ENCODE measurements around the gene HOXC9. TPM values are rescaled to one million over a fixed set of nuclear protein-coding genes. Genes with fewer than 3 reads are reported as not detected.

The HOXC9 gene
- total RNA-seq, 1 experiment from 2014 or later, result not detected

- H3K27ac Mint-ChIP-seq, result no peak overlapping the region
- Histone ChIP-seq H4K91ac (ENCODE audit: insufficient read length, low read depth, low read length) (no peak overlapping the region), H3K18ac (ENCODE audit: insufficient read length, low read depth, low read length) (no peak overlapping the region), H3T11ph (ENCODE audit: low read length) (no peak overlapping the region), H3K14ac (ENCODE audit: insufficient read depth, low read length) (no peak overlapping the region), H3K4me2 (ENCODE audit: insufficient read depth, insufficient read length, low read length) (no peak overlapping the region), H3K9ac (ENCODE audit: extremely low read depth, insufficient read length, low read length) (no peak overlapping the region), H3K27me3 (ENCODE audit: insufficient read depth, low read length) (peaks cover 91% of the 10 kb centered on the region), H4K20me1 (ENCODE audit: control insufficient read depth, insufficient read depth, insufficient read length) (no peaks in the 10 kb centered on the region), H3K56ac (ENCODE audit: insufficient read length, low read depth, low read length) (no peak overlapping the region), H4K8ac (replicated peaks; ENCODE audit: insufficient read length, low read depth, low read length) (no peak overlapping the region), H2BK15ac (ENCODE audit: low read depth, low read length) (no peak overlapping the region), H3K4me1 (ENCODE audit: insufficient read depth, low read length) (no peaks in the 10 kb centered on the region), H2BK120ac (ENCODE audit: low read depth, low read length, poor library complexity, severe bottlenecking) (no peak overlapping the region), H3K27ac (ENCODE audit: insufficient read length, low read depth, low read length) (no peak overlapping the region), H3K79me1 (ENCODE audit: insufficient read depth, low read depth, low read length, poor library complexity, severe bottlenecking) (no peaks in the 10 kb centered on the region), H3K4ac (ENCODE audit: low read depth, low read length) (no peak overlapping the region), H3K23me2 (ENCODE audit: insufficient read length, low read depth, low read length, poor library complexity, severe bottlenecking) (peaks cover 10% of the 10 kb centered on the region), H3K9me3 (ENCODE audit: control insufficient read depth, low read depth, low read length) (no peaks in the 10 kb centered on the region), H4K5ac (ENCODE audit: insufficient read length, low read depth, low read length) (no peak overlapping the region), H2BK20ac (ENCODE audit: low read depth, low read length, poor library complexity, severe bottlenecking) (no peak overlapping the region), H2BK12ac (ENCODE audit: insufficient read length, low read depth, low read length) (no peak overlapping the region), H3K79me2 (ENCODE audit: insufficient read depth, low read length) (no peaks in the 10 kb centered on the region), H2AK5ac (ENCODE audit: insufficient read length, low read length) (no peak overlapping the region), H2BK5ac (ENCODE audit: insufficient read length, low read length) (no peak overlapping the region), H2AFZ (ENCODE audit: low read length) (no peak overlapping the region), H3K23ac (ENCODE audit: insufficient read length, low read depth, low read length) (no peak overlapping the region)
- H3K36me3 Mint-ChIP-seq (ENCODE audit: insufficient read depth in 1 of 3, low read depth in 3 of 3), result no peaks in the 10 kb centered on the region
- peaks cover 100% of the 10 kb centered on the region for H3K27me3 Mint-ChIP-seq (ENCODE audit: low read depth)
- DNase-seq, result no peak
- peaks cover 0 to 1% of the 10 kb centered on the region in 2 experiments; a peak in 2 of 5 replicates for H3K9me3 Mint-ChIP-seq
- peaks cover 10 to 29% of the 10 kb centered on the region in 2 experiments for H3K4me1 Mint-ChIP-seq
- WGBS (ENCODE audit: extremely low coverage, insufficient read length, low lambda C conversion rate), result no CpG with 5 or more reads among the region's 3 CpGs
- no peak overlapping the region for H3K4me3 Mint-ChIP-seq
- no peak for TF ChIP-seq CTCF (conservative IDR thresholded peaks at IDR 0.05)
Observed at GRCh38 chr12:54016051-54016450, 16.1 kb downstream of the HOXC9 start.
